Omental fat pad (tissue), 4 donors: ENCODE data around the gene TAF10. TPM values are rescaled to one million over a fixed set of nuclear protein-coding genes. Genes with fewer than 3 reads are reported as not detected.

Experiments
- ATAC-seq: fragments of 150-250 bp; one replicate; pipeline ENCODE4 v1.9.1; 2016; ENCODE audit warnings: mild to moderate bottlenecking, moderate library complexity; ENCODE audit not compliant: low FRiP score
- DNase-seq: peaks from one replicate; pipeline ENCODE4 v3.0.0-alpha.2; 2019; ENCODE audit warnings: low spot score
- total RNA-seq, 4 donors: library from RNA; depleted of rRNA; stranded (reverse); fragments of >200 nt; gene quantifications; one replicate each; pipeline ENCODE4 v1.1.0, GENCODE V29; 2016
- TF ChIP-seq, protein P1 (sequence below), 3 donors: fragments of 450-650 bp; IDR thresholded peaks; one replicate each; pipeline ENCODE4 v1.5.1; 2016 to 2017; ENCODE audit warnings: antibody characterized with exemption in 3 of 3, mild to moderate bottlenecking in 3 of 3, moderate library complexity in 2 of 3

TAF10 gene
- total RNA-seq, 4 donors from 2014 or later = 31.9 to 52.6 (median 37.1) TPM

DNA sequence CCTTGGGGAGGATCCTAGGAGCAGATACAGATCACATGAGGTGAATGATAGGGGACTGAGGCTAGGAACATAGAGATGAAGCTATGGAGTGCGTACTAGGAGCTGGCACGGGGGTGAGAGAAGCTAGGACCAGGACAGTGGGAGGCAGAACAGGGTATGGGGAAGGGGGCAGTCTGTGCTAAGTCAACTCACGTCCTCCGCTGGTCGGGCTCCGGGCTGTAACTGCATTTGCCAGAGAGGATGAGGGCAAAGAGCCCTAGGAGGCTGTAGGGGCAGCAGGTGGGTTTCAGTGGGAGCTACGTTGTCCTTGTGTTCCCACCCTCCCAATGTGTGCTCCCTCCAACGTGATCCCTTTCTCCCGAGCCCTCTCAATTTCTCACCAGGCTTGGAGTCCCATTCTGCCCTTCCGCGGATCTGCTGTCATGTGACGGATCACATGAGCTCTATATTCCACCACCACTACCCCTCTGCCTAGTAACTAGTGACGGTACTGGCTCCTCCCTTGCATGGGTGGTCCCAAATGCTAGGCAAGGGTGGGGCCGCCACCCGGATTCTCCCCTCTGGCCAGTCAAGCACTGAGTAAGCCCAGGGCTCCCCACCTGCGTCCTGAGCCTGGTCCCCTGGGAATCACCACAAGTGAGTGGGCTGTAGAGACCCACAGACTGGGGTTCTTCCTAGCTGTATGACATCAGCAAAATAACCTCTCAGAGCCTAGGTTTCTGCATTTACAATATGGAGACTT is 7.2 kb upstream of the TAF10 start, which contains the start of gene TPP1:
Gene TPP1, minus strand, starts transcription at position 419 of the 742 bp plus-strand sequence. Its CDS starts 22 bp downstream, at position 397.
- DNase-seq (peak; percentile 89), ATAC-seq (peak; percentile 96)

DNA sequence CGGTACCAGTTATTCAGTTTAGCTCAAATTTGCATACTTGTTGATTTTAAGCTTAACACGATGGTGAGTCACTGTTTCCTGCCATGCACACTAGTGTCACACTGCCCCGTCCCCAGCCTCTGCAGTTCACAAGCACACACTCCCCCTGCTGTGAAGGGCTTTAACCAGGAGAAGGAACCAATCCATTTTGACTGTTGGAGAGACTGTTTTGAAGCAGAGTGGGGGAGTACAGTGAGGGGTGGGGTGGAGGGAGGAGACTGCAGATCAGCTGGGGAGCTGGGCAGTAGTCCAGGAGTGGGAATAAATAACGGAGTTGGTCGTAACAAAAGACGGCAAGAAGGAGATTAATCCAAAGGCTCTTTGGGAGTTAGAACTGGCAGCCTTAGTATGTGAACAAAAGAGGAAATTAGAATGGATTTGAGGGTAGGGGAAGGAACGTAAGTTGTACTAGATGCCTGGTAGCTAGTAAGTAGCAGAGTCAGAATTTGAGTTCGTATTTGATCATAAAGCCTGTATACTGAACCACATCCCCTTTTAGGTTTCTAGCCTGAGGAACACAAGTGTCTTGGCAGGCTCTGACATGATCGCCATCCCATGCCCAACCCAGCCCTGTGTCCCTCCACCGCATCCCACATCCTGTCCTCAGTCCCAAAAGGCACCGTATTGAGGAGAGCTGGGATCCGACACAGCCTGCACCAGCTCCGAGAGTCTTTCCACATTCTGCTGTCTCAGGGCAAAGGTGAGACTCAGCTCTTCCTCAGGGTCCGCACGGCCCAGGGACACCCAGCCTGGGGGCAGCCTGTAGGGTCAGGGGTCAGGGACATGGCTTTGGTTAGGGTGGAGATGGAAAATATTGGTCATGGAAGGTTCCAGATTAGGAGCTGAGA is 6.3 kb upstream of the TAF10 start:
- DNase-seq = peak; percentile 23
- ATAC-seq = peak; percentile 33
- TF ChIP-seq, protein P1, sequence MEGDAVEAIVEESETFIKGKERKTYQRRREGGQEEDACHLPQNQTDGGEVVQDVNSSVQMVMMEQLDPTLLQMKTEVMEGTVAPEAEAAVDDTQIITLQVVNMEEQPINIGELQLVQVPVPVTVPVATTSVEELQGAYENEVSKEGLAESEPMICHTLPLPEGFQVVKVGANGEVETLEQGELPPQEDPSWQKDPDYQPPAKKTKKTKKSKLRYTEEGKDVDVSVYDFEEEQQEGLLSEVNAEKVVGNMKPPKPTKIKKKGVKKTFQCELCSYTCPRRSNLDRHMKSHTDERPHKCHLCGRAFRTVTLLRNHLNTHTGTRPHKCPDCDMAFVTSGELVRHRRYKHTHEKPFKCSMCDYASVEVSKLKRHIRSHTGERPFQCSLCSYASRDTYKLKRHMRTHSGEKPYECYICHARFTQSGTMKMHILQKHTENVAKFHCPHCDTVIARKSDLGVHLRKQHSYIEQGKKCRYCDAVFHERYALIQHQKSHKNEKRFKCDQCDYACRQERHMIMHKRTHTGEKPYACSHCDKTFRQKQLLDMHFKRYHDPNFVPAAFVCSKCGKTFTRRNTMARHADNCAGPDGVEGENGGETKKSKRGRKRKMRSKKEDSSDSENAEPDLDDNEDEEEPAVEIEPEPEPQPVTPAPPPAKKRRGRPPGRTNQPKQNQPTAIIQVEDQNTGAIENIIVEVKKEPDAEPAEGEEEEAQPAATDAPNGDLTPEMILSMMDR (IDR thresholded peaks at IDR 0.05) = no peak

More for the DNA sequence above, 7.2 kb upstream of the TAF10 start, which contains the start of gene TPP1:
- TF ChIP-seq, protein P1 (IDR thresholded peaks at IDR 0.05) = no peak

GRCh38 chr11:6617315-6617781 is 5.3 kb upstream of the TAF10 start:
- TF ChIP-seq, protein P1 (IDR thresholded peaks at IDR 0.05) = no peak
- no peak for ATAC-seq
- DNase-seq = peak; percentile 20

GRCh38 chr11:6616596-6617250 is 4.7 kb upstream of the TAF10 start:
- DNase-seq (peak; percentile 7), ATAC-seq (no peak)
- TF ChIP-seq, protein P1 (IDR thresholded peaks at IDR 0.05) = no peak

DNA sequence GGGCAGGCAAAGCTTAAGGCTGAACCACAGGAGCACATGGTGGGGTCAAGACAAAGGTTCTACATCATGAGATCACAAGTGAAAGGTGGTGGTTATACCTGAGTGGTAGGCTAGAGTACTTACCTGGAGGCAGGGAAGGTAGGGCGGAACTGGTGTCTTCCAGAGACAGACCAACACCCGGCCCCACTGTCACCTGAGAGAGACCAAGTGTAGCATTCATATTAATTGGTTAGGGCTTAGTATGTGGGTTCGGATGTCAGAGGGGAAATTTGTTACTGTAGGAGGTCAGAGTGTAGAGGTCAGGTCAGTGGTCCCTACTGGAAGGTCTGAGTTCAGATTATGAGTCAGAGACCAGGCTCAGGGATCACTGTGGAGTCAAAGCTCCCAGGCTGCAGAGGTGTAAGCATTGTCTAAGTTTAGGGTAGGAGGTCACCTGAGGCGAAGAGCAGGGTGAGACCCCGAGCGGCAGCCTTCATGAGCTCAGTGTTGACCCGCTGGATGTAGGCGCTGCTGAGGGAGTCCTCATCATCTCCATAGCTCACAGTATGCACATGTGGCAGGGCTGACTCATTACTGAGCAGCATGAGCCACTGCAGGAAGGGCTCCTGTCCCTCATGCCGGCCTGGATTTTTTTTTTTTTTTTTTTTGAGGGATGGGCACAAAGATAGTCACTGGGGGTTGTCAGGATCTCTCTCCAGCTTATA is 4.0 kb upstream of the TAF10 start:
- ATAC-seq = no peak
- no peak for DNase-seq
- TF ChIP-seq, protein P1 (IDR thresholded peaks at IDR 0.05) = no peak

GRCh38 chr11:6615046-6615445 is 3.0 kb upstream of the TAF10 start:
- TF ChIP-seq, protein P1 (IDR thresholded peaks at IDR 0.05) = no peak
- no peak for ATAC-seq
- DNase-seq = no peak
